KMS-11 (cell line): ENCODE results near the gene HDGFL3.

Source experiments
- H2AFZ ChIP-seq: fragments of 200-600 bp; sonication (generic); 2 replicates; pipeline ENCODE4 v1.6.1; 2016; ENCODE audit warnings: antibody characterized with exemption, mixed run types, low read depth
- H3K27ac ChIP-seq: fragments of 200-600 bp; sonication (generic); 2 replicates; pipeline ENCODE4 v1.6.1; 2016; ENCODE audit warnings: mild to moderate bottlenecking, mixed run types
- H3K27me3 ChIP-seq: fragments of 200-600 bp; sonication (generic); 2 replicates; pipeline ENCODE4 v1.6.1; 2017; ENCODE audit warnings: mild to moderate bottlenecking, low read depth, mixed run types, moderate library complexity; ENCODE audit not compliant: insufficient read depth
- H3K36me3 ChIP-seq: fragments of 200-600 bp; sonication (generic); 2 replicates; pipeline ENCODE4 v1.6.1; 2017; ENCODE audit warnings: mild to moderate bottlenecking, mixed run types; ENCODE audit not compliant: insufficient read depth
- H3K4me1 ChIP-seq: fragments of 200-600 bp; sonication (generic); 2 replicates; pipeline ENCODE4 v1.6.1; 2016; ENCODE audit warnings: mild to moderate bottlenecking, low read depth, mixed run types; ENCODE audit not compliant: poor library complexity, severe bottlenecking
- H3K4me2 ChIP-seq: fragments of 200-600 bp; sonication (generic); 2 replicates; pipeline ENCODE4 v1.7.0; 2016; ENCODE audit warnings: mild to moderate bottlenecking, mixed run types
- H3K4me3 ChIP-seq: fragments of 200-600 bp; sonication (generic); IDR thresholded peaks from 2 replicates; pipeline ENCODE4 v1.6.1; 2017; ENCODE audit warnings: low read depth, low read length, mixed read lengths; ENCODE audit not compliant: insufficient read depth
- H3K79me2 ChIP-seq: fragments of 200-600 bp; sonication (generic); 2 replicates; pipeline ENCODE4 v1.6.1; 2016; ENCODE audit warnings: low read depth, mixed run types; ENCODE audit not compliant: insufficient read depth
- H3K9ac ChIP-seq: fragments of 200-600 bp; sonication (generic); 2 replicates; pipeline ENCODE4 v1.6.1; 2016; ENCODE audit warnings: mild to moderate bottlenecking, mixed run types
- H4K20me1 ChIP-seq: fragments of 200-600 bp; sonication (generic); 2 replicates; pipeline ENCODE4 v1.6.1; 2016; ENCODE audit warnings: mild to moderate bottlenecking, mixed run types; ENCODE audit not compliant: insufficient read depth
- TF ChIP-seq, protein P1 (sequence below): fragments of 200-600 bp; sonication (generic); conservative IDR thresholded peaks from 2 replicates; pipeline ENCODE4 v1.6.1; 2017; ENCODE audit warnings: low read depth, mild to moderate bottlenecking, antibody characterized with exemption, low read length, moderate library complexity, mixed read lengths

HDGFL3 gene

GRCh38 chr15:83129791-83130190 is 77.8 kb downstream of the HDGFL3 start:
- H2AFZ ChIP-seq, result no peak overlapping the region
- no peaks in the 10 kb centered on the region for H3K4me1 ChIP-seq
- no peak overlapping the region for H3K4me2 ChIP-seq
- H3K27me3 ChIP-seq, result no peaks in the 10 kb centered on the region; the same call in 1 of the 2 replicates
- H3K36me3 ChIP-seq, result no peaks in the 10 kb centered on the region
- H4K20me1 ChIP-seq, result no peaks in the 10 kb centered on the region
- no peak overlapping the region for H3K9ac ChIP-seq
- TF ChIP-seq, protein P1, sequence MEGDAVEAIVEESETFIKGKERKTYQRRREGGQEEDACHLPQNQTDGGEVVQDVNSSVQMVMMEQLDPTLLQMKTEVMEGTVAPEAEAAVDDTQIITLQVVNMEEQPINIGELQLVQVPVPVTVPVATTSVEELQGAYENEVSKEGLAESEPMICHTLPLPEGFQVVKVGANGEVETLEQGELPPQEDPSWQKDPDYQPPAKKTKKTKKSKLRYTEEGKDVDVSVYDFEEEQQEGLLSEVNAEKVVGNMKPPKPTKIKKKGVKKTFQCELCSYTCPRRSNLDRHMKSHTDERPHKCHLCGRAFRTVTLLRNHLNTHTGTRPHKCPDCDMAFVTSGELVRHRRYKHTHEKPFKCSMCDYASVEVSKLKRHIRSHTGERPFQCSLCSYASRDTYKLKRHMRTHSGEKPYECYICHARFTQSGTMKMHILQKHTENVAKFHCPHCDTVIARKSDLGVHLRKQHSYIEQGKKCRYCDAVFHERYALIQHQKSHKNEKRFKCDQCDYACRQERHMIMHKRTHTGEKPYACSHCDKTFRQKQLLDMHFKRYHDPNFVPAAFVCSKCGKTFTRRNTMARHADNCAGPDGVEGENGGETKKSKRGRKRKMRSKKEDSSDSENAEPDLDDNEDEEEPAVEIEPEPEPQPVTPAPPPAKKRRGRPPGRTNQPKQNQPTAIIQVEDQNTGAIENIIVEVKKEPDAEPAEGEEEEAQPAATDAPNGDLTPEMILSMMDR, result no peak
- H3K4me3 ChIP-seq, result no peak overlapping the region
- H3K79me2 ChIP-seq, result no peaks in the 10 kb centered on the region
- no peak overlapping the region for H3K27ac ChIP-seq

DNA sequence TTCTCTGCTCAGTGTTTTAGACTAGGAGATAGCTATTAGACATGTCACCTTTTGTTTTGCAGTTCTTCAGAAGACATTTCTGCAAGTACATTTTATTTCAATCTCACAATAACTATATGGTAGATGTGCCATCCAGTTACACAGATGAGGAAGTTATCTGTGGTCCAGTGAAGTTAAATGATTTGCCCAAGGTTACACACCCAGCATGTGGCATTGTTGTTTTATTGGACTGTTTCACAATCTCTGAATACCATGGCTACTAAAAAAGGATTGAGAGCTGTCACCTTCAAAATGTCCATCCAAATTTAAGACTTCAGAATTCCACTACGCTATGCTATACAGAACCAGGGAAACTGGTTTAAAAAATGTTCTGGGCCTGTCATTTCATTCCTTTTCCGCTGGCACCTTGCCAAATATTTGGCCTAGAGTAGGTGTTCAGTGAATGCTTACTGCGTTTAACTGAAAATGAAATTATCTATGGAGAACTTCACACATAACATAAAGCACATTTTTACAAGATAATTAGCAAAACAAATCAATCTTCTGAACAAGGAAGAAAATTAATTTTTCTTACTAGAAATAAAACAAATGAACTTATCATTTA is 80.0 kb downstream of the HDGFL3 start:
- Histone ChIP-seq H3K4me1 (no peaks in the 10 kb centered on the region), H3K4me3 (no peak overlapping the region), H3K9ac (no peak overlapping the region), H2AFZ (no peak overlapping the region), H3K79me2 (no peaks in the 10 kb centered on the region), H3K36me3 (no peaks in the 10 kb centered on the region), H3K4me2 (no peak overlapping the region), H3K27ac (no peak overlapping the region), H4K20me1 (no peaks in the 10 kb centered on the region), H3K27me3 (no peaks in the 10 kb centered on the region; the same call in 1 of the 2 replicates)
- TF ChIP-seq, protein P1, result no peak

DNA sequence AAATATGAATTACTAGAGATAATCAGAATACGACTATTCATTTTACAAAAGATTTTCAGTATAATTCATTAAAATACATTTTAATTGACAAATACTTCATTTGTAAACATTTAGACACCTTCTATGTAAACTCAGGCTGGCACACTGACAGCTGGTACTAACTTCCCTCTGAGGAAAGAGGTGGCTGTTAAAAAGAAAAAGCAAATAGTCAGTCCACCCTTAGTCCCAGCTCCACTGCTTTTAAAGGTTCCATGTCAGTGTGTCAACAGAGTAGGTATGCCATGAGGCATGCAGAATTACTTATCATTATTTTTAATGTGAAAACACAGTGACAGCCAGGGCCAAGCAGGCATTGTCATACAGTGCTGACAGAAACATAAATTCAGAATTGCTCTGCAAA is 84.1 kb downstream of the HDGFL3 start:
- TF ChIP-seq, protein P1, result no peak
- Histone ChIP-seq H4K20me1 (no peaks in the 10 kb centered on the region), H3K36me3 (no peaks in the 10 kb centered on the region)

GRCh38 chr15:83119968-83120581 is 87.5 kb downstream of the HDGFL3 start:
- Histone ChIP-seq H3K9ac (no peak overlapping the region), H3K79me2 (no peaks in the 10 kb centered on the region), H3K27ac (no peak overlapping the region), H3K4me1 (no peaks in the 10 kb centered on the region), H3K27me3 (no peaks in the 10 kb centered on the region), H3K4me2 (no peak overlapping the region), H3K36me3 (no peaks in the 10 kb centered on the region), H4K20me1 (no peaks in the 10 kb centered on the region), H2AFZ (no peak overlapping the region), H3K4me3 (no peak overlapping the region)
- TF ChIP-seq, protein P1, result no peak

More for the DNA sequence above, 84.1 kb downstream of the HDGFL3 start:
- Histone ChIP-seq H3K79me2 (no peaks in the 10 kb centered on the region), H3K4me1 (no peaks in the 10 kb centered on the region), H3K27me3 (no peaks in the 10 kb centered on the region), H2AFZ (no peak overlapping the region), H3K27ac (no peak overlapping the region), H3K4me3 (no peak overlapping the region), H3K4me2 (no peak overlapping the region), H3K9ac (no peak overlapping the region)
